ENCODE data around the gene DMAC2L. TPM values are rescaled to one million over a fixed set of nuclear protein-coding genes. Genes with fewer than 3 reads are reported as not detected.

The DMAC2L gene
- total RNA-seq, 1 experiment from 2014 or later, result 14.0 TPM

GRCh38 chr14:50357124-50357523 is 45.0 kb downstream of the DMAC2L start:
- ATAC-seq, result no peak
- no peak overlapping the region for H3K4me3 ChIP-seq (ENCODE audit: low read depth in 2 of 2, low read length in 2 of 2)
- no peaks in the 10 kb centered on the region for H3K27me3 ChIP-seq (ENCODE audit: control insufficient read depth, insufficient read depth, low read length)
- intact Hi-C loops (cut with micrococcal nuclease; ENCODE audit: unreplicated experiment) (no loop called here), in situ Hi-C loops (cut with HindIII; ENCODE audit: low pct_unique_long_range_greater_than_20kb, low sequenced_read_pairs) (no loop called here)
- ChIA-PET POLR2A (no interaction called here), CTCF (no interaction called here)
- no peak overlapping the region for H3K27ac ChIP-seq (ENCODE audit: low read length)
- BruUV-seq (replicated peaks), result no TSS peak
- H3K4me1 ChIP-seq (ENCODE audit: control insufficient read depth, insufficient read depth, low read length), result no peaks in the 10 kb centered on the region
- H3K9me3 ChIP-seq (ENCODE audit: control insufficient read depth, insufficient read depth, low read depth, low read length), result no peaks in the 10 kb centered on the region
- DNase-seq (ENCODE audit: low read depth, low spot score), result no peak
- H3K36me3 ChIP-seq (ENCODE audit: control insufficient read depth, insufficient read depth, low read length), result no peaks in the 10 kb centered on the region
- TF ChIP-seq REST (IDR thresholded peaks at IDR 0.05; ENCODE audit: insufficient read depth in 1 of 2, low read depth in 2 of 2, low read length in 1 of 2), result no peak

- DNase-seq (ENCODE audit: low read depth, low spot score) (no peak), ATAC-seq (no peak)
- BruUV-seq (replicated peaks), result no TSS peak
- Histone ChIP-seq H3K27me3 (ENCODE audit: control insufficient read depth, insufficient read depth, low read length) (no peaks in the 10 kb centered on the region), H3K27ac (ENCODE audit: low read length) (no peak overlapping the region), H3K9me3 (ENCODE audit: control insufficient read depth, insufficient read depth, low read depth, low read length) (no peaks in the 10 kb centered on the region), H3K4me1 (ENCODE audit: control insufficient read depth, insufficient read depth, low read length) (no peaks in the 10 kb centered on the region), H3K36me3 (ENCODE audit: control insufficient read depth, insufficient read depth, low read length) (no peaks in the 10 kb centered on the region), H3K4me3 (ENCODE audit: low read depth in 2 of 2, low read length in 2 of 2) (no peak overlapping the region)
- ChIA-PET CTCF (no interaction called here), POLR2A (no interaction called here)
- no peak for TF ChIP-seq POLR2AphosphoS5 (IDR thresholded peaks at IDR 0.05; ENCODE audit: low read depth, low read length)
- TF ChIP-seq SIN3A (IDR thresholded peaks at IDR 0.05; ENCODE audit: borderline replicate concordance, insufficient read depth, low read depth, low read length), result no peak
- TF ChIP-seq REST (IDR thresholded peaks at IDR 0.05; ENCODE audit: insufficient read depth in 1 of 2, low read depth in 2 of 2, low read length in 1 of 2), result no peak
- TF ChIP-seq TCF7L2 (IDR thresholded peaks at IDR 0.05; ENCODE audit: low read depth, low read length), result no peak
- TF ChIP-seq CTCF (IDR thresholded peaks at IDR 0.05), result no peak
- in situ Hi-C loops (cut with HindIII; ENCODE audit: low pct_unique_long_range_greater_than_20kb, low sequenced_read_pairs) (no loop called here), intact Hi-C loops (cut with micrococcal nuclease; ENCODE audit: unreplicated experiment) (no loop called here)
Observed at GRCh38 chr14:50357753-50358395, 45.8 kb downstream of the DMAC2L start.
